Activated CD4-positive, alpha-beta memory T cell treated with anti-CD3 and anti-CD28 coated beads, Interleukin-2, amount 10 ng/mL, durations not matched to agents 7 days and 5 days (primary cell): Measurements from ENCODE around the gene PAIP1. TPM values are rescaled to one million over a fixed set of nuclear protein-coding genes. Genes with fewer than 3 reads are reported as not detected.
A peak's percentile ranks its signal among the peaks of the same experiment; 100 is the strongest.

ENCODE experiments used
- CTCF ChIA-PET: fragments of 350-600 bp; sonication (Branson Sonifier 250); formaldehyde crosslinking; loops from one replicate; lab custom pipeline; 2021; ENCODE audit warnings: antibody characterized with exemption, inconsistent platforms; lab: Charles Lee
- POLR2A ChIA-PET: fragments of 350-600 bp; sonication (Branson Sonifier 250); formaldehyde crosslinking; loops from one replicate; lab custom pipeline; 2021; ENCODE audit warnings: antibody characterized with exemption; lab: Charles Lee
- DNase-seq: peaks from one replicate; pipeline ENCODE4 v3.0.0-alpha.2; 2020
- H3K27ac Mint-ChIP-seq: one replicate; pipeline ENCODE4 v1.8.0; 2021; ENCODE audit warnings: mild to moderate bottlenecking, mixed read lengths
- H3K27me3 Mint-ChIP-seq: one replicate; pipeline ENCODE4 v1.8.0; 2021; ENCODE audit warnings: mixed read lengths
- H3K36me3 Mint-ChIP-seq: one replicate; pipeline ENCODE4 v1.8.0; 2021; ENCODE audit warnings: low read depth, mixed read lengths
- H3K4me1 Mint-ChIP-seq: one replicate; pipeline ENCODE4 v1.8.0; 2021; ENCODE audit warnings: mixed read lengths
- H3K4me3 Mint-ChIP-seq: one replicate; pipeline ENCODE4 v1.8.0; 2021; ENCODE audit warnings: mild to moderate bottlenecking, mixed read lengths
- H3K9me3 Mint-ChIP-seq: one replicate; pipeline ENCODE4 v1.8.0; 2021; ENCODE audit warnings: mixed read lengths
- total RNA-seq, 2 experiments: library from RNA; stranded (reverse); gene quantifications; one replicate each; pipeline ENCODE4 v1.2.3, GENCODE V29; 2021

The PAIP1 gene
- total RNA-seq, 2 experiments from 2014 or later, result 37.0 to 38.8 TPM

- no peak for DNase-seq
- H3K4me3 Mint-ChIP-seq, result no peak overlapping the region
- H3K36me3 Mint-ChIP-seq, result peaks cover 24% of the 10 kb centered on the region
- no peaks in the 10 kb centered on the region for H3K9me3 Mint-ChIP-seq
- H3K27me3 Mint-ChIP-seq, result no peaks in the 10 kb centered on the region
- H3K27ac Mint-ChIP-seq, result no peak overlapping the region
- CTCF ChIA-PET, result interaction anchor here (0.9 to 2.5 kb wide), 2 partner anchors 14 to 133 kb away, joined by 3 to 7 read pairs; partner anchors contain the start of gene TMEM267
- H3K4me1 Mint-ChIP-seq, result peaks cover 6% of the 10 kb centered on the region
- POLR2A ChIA-PET, result interaction anchor here (1.6 to 3.5 kb wide), 2 partner anchors 14 to 101 kb away, joined by 3 to 21 read pairs; partner anchors contain the start of gene TMEM267
Observed at GRCh38 chr5:43498581-43498980, 58.3 kb downstream of the PAIP1 start.

- no peak for DNase-seq
- Mint-ChIP-seq H3K9me3 (no peaks in the 10 kb centered on the region), H3K27me3 (no peaks in the 10 kb centered on the region), H3K4me3 (peak overlapping the region; percentile 19), H3K36me3 (peaks cover 17% of the 10 kb centered on the region), H3K4me1 (peaks cover 6% of the 10 kb centered on the region), H3K27ac (no peak overlapping the region)
- ChIA-PET CTCF (interaction anchor here (1.2 to 2.5 kb wide), 2 partner anchors 13 kb away, joined by 3 to 7 read pairs; partner anchors contain the start of gene TMEM267), POLR2A (interaction anchor here (3.5 kb wide), 1 partner anchor 13 kb away, joined by 21 read pairs; the partner anchor contains the start of gene TMEM267)
Observed at GRCh38 chr5:43497311-43498104, 59.4 kb downstream of the PAIP1 start.

GRCh38 chr5:43491326-43491725, 65.6 kb downstream of the PAIP1 start:
- Mint-ChIP-seq H3K4me3 (no peak overlapping the region), H3K27me3 (no peaks in the 10 kb centered on the region), H3K9me3 (no peaks in the 10 kb centered on the region), H3K27ac (no peak overlapping the region), H3K4me1 (peaks cover 4% of the 10 kb centered on the region), H3K36me3 (peaks cover 21% of the 10 kb centered on the region)
- no peak for DNase-seq
- ChIA-PET CTCF (no interaction called here), POLR2A (no interaction called here)

GRCh38 chr5:43486353-43486752, 70.5 kb downstream of the PAIP1 start:
- H3K4me3 Mint-ChIP-seq, result no peak overlapping the region
- CTCF ChIA-PET, result interaction anchor here (0.7 to 3.7 kb wide), 4 partner anchors 117 to 380 kb away, joined by 3 to 23 read pairs (median 12); partner anchors contain the start of gene NNT
- no peak overlapping the region for H3K27ac Mint-ChIP-seq
- no peaks in the 10 kb centered on the region for H3K9me3 Mint-ChIP-seq
- H3K36me3 Mint-ChIP-seq, result peaks cover 32% of the 10 kb centered on the region
- POLR2A ChIA-PET, result interaction anchor here (1.0 to 4.9 kb wide), 12 partner anchors 14 to 493 kb away, joined by 3 to 117 read pairs (median 59); partner anchors contain the start of genes ANXA2R, C5orf34, HMGCS1 and NNT
- no peaks in the 10 kb centered on the region for H3K27me3 Mint-ChIP-seq
- DNase-seq, result no peak
- H3K4me1 Mint-ChIP-seq, result peaks cover 42% of the 10 kb centered on the region

GRCh38 chr5:43485406-43485805, 71.5 kb downstream of the PAIP1 start:
- H3K27ac Mint-ChIP-seq, result peak overlapping the region; percentile 100
- H3K4me3 Mint-ChIP-seq, result no peak overlapping the region
- ChIA-PET POLR2A (interaction anchor here (1.0 to 4.9 kb wide), 20 partner anchors 9 to 492 kb away, joined by 3 to 117 read pairs (median 18); partner anchors contain the start of genes ANXA2R, C5orf34, HMGCS1 and NNT), CTCF (interaction anchor here (0.6 to 3.7 kb wide), 11 partner anchors 10 to 477 kb away, joined by 3 to 23 read pairs (median 4); partner anchors contain the start of gene NNT)
- H3K36me3 Mint-ChIP-seq, result peaks cover 35% of the 10 kb centered on the region
- no peaks in the 10 kb centered on the region for H3K9me3 Mint-ChIP-seq
- DNase-seq, result no peak
- peaks cover 46% of the 10 kb centered on the region for H3K4me1 Mint-ChIP-seq
- no peaks in the 10 kb centered on the region for H3K27me3 Mint-ChIP-seq

GRCh38 chr5:43484106-43484849, 72.6 kb downstream of the PAIP1 start:
- ChIA-PET POLR2A (interaction anchor here (0.8 to 4.9 kb wide), 62 partner anchors 8 to 1559 kb away, joined by 3 to 117 read pairs (median 5); partner anchors contain the start of genes ANXA2R, C5orf34, FBXO4 and HMGCS1), CTCF (interaction anchor here (0.5 to 3.7 kb wide), 50 partner anchors 9 to 595 kb away, joined by 3 to 28 read pairs (median 5); partner anchors contain the start of genes C5orf34, HMGCS1, NNT and ZNF131)
- no peaks in the 10 kb centered on the region for H3K27me3 Mint-ChIP-seq
- peak; percentile 90 for DNase-seq
- peaks cover 46% of the 10 kb centered on the region for H3K4me1 Mint-ChIP-seq
- peaks cover 36% of the 10 kb centered on the region for H3K36me3 Mint-ChIP-seq
- H3K9me3 Mint-ChIP-seq, result no peaks in the 10 kb centered on the region
- peak overlapping the region; percentile 99 for H3K4me3 Mint-ChIP-seq
- H3K27ac Mint-ChIP-seq, result peak overlapping the region; percentile 100

- ChIA-PET POLR2A (interaction anchor here (0.8 to 4.9 kb wide), 61 partner anchors 9 to 1558 kb away, joined by 3 to 117 read pairs (median 5); partner anchors contain the start of genes ANXA2R, C5orf34, FBXO4 and HMGCS1), CTCF (interaction anchor here (0.6 to 3.7 kb wide), 48 partner anchors 8 to 594 kb away, joined by 3 to 28 read pairs (median 5); partner anchors contain the start of genes C5orf34, HMGCS1, NNT and ZNF131)
- Mint-ChIP-seq H3K4me1 (peaks cover 46% of the 10 kb centered on the region), H3K27ac (peak within 1 kb of the TSS; percentile 100), H3K9me3 (no peaks in the 10 kb centered on the region), H3K27me3 (no peaks in the 10 kb centered on the region), H3K36me3 (peaks cover 28% of the 10 kb centered on the region), H3K4me3 (peak within 1 kb of the TSS; percentile 99)
- DNase-seq, result peak; percentile 89
Observed at GRCh38 chr5:43483298-43484105, 73.4 kb downstream of the PAIP1 start, which contains the start of gene TMEM267. TMEM267 (minus strand) TSS chr5:43483865; CDS start chr5:43453969, 29,896 bp downstream.

GRCh38 chr5:43482490-43483297, 74.2 kb downstream of the PAIP1 start:
- ChIA-PET CTCF (interaction anchor here (3.7 kb wide), 1 partner anchor 376 kb away, joined by 22 read pairs; no protein-coding TSS in a partner anchor), POLR2A (interaction anchor here (1.2 to 4.9 kb wide), 6 partner anchors 72 to 489 kb away, joined by 5 to 104 read pairs (median 59); partner anchors contain the start of genes HMGCS1, NNT and ZNF131)
- H3K36me3 Mint-ChIP-seq, result peaks cover 31% of the 10 kb centered on the region

More at GRCh38 chr5:43482490-43483297, 74.2 kb downstream of the PAIP1 start:
- H3K4me1 Mint-ChIP-seq, result peaks cover 46% of the 10 kb centered on the region
- H3K27me3 Mint-ChIP-seq, result no peaks in the 10 kb centered on the region
- H3K9me3 Mint-ChIP-seq, result no peaks in the 10 kb centered on the region
- H3K27ac Mint-ChIP-seq, result peak overlapping the region; percentile 100
- no peak for DNase-seq
- peak overlapping the region; percentile 99 for H3K4me3 Mint-ChIP-seq
